Ammon's horn (tissue), 1 donor: ENCODE measurements around the gene NPPA.

ENCODE experiments used
- DNase-seq: peaks from one replicate; pipeline ENCODE4 v3.0.0-alpha.2; 2016; ENCODE audit warnings: low spot score

Gene NPPA

DNA sequence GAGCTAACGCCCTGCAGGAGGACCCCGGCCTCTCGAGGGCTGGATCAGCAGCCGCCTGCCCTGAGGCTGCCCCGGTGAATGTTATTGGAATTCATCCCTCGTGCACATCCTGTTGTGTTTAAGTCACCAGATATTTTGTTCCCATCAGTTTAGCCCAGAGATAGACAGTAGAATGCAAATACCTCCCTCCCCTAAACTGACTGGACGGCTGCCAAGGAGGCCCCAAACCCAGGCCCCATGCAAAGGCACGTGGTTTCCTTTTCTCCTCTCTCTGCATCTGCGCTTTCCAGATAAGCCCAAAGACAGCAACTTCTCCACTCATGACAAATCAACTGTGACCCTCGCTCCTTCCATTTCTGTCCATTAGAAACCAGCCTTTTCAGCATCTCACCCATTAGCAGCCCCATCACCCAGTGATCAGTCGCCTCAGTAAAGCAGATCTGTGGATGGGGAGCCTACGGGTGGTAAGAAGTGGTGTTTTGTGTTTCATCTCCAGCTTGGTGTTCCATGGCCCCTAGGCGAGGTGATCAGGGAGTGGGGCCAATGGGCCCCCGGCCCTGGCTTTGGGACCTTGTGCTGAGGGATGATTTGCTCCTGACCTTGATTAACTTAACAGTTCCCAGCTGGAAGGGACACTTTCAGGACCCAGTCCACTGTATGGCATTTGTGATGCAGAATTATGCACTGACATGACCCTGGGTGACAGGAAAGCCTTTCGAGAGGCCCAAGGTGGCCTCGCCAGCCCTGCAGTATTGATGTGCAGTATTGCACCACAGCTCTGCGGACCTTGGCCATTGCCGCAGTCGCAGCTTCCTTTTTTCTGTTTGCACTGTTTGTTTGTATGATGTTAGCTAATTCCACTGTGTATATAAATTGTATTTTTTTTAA is 5.2 kb downstream of the NPPA start:
- peak; percentile 26 for DNase-seq

DNA sequence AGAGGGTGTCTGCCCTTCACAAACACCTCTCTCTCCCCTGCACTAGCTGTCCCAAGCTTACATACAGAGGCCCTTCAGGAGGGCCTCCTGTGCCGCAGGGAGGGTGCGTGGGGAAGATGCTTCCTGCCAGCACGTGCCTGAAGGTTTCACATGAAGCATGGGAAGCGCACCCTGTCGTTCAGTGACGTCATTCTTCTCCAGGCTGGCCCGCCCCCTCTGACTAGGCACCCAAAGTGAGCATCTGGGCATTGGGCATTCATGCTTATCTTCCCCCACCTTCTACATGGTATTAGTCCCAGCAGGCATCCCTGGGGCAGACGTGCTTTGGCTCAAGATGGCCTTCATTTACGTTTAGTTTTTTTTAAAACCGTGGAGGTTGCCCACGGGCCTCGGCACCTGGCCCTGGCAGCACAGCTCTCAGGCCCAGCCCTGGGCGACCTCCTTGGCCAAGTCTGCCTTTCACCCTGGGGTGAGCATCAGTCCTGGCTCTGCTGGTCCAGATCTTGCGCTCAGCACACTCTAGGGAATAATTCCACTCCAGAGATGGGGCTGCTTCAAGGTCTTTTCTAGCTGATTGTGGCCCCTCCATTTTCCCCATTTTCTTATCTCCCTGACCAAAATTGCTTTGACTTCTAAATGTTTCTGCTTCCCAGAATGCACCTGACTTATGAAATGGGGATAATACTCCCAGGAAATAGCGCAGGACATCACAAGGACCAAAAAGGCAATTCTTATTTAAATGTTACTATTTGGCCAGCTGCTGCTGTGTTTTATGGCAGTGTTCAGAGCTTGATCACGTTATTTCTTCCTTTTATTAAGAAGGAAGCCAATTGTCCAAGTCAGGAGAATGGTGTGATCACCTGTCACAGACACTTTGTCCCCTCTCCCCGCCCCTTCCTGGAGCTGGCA is 6.1 kb downstream of the NPPA start:
- no peak for DNase-seq

- DNase-seq = no peak
Observed at GRCh38 chr1:11839727-11840705, 7.6 kb downstream of the NPPA start.

GRCh38 chr1:11838349-11839272 is 9.0 kb downstream of the NPPA start:
- DNase-seq = peak; percentile 86

DNA sequence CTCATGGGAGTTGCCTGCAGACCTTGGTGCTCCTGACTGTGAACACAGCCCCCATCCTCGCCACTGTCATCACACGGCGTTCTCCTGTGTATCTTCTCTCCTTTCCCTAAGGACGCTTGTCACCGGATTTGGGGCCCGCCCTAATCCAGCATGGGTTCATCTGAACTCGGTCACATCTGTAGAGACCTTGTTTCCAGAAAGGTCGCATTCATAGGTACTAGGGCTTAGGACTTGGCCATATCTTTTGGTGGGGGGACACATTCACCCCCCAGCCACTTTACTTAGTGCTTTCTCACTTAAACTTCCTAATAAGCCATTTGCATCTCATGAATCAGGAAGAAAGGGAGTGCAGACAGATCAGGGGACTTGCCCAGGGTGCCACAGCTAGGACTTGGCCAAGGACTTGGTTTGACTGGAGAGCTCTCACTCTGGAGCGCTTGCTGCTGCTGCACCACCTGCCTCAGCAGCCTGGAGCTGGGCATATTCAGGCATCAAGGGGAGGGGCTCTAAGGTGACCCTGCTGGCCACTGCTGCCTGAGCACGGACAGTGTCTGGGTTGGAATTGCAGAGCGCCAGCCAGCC is 9.7 kb downstream of the NPPA start:
- DNase-seq = no peak

GRCh38 chr1:11836955-11837766 is 10.4 kb downstream of the NPPA start:
- no peak for DNase-seq

DNA sequence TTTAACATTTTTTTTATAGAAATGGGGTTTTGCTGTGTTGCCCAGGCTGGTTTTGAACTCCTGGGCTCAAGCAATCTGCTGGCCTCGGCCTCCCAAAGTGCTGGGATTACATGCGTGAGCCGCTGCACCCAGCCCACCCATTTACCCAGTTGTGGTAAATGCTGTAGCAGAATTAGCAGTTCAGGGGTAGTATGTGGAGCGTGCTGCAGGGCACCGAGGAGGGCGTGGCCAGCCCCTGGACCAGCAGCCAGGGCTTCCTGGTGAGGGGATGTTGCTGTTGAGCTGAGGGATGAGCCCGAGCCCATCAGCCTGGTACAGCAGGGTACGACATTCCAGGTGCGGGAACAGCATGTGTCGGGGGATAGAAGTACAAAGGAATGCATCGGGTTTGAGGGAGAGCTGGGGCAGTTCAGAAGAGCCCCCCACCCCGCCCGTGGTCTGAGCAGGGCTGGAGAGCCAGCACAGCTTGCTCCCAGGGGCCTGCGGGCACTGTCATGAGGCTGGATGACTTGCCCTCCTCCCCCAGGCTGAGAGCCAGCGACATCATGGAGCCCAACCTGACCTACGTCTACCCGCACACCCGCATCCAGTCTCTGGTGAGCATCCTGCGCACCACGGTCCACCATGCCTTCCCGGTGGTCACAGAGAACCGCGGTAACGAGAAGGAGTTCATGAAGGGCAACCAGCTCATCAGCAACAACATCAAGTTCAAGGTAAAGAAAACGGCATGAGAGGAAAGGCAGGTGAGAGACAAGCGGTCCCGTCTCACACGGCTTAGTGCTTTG is 11.9 kb downstream of the NPPA start:
- no peak for DNase-seq

DNA sequence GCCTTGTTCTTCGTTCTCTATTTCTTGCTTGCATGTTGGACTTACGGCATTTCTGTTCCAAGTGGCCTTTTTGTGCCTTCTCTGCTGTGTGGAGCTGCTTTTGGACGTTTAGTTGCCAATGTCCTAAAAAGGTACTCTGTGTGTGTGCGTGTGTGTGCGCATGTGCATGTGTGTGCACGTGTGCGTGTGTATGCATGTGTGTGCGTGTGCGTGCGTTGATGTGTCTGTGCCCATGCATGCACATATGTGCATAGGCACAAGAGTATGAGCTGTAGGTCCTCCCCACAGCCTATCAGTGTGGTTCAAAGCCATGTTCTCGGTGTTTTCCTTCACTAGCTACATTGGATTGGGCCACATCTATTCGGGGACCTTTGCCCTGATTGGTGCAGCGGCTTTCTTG is 13.7 kb downstream of the NPPA start:
- no peak for DNase-seq

- DNase-seq = no peak
Observed at GRCh38 chr1:11833497-11833896, 14.1 kb downstream of the NPPA start.

DNA sequence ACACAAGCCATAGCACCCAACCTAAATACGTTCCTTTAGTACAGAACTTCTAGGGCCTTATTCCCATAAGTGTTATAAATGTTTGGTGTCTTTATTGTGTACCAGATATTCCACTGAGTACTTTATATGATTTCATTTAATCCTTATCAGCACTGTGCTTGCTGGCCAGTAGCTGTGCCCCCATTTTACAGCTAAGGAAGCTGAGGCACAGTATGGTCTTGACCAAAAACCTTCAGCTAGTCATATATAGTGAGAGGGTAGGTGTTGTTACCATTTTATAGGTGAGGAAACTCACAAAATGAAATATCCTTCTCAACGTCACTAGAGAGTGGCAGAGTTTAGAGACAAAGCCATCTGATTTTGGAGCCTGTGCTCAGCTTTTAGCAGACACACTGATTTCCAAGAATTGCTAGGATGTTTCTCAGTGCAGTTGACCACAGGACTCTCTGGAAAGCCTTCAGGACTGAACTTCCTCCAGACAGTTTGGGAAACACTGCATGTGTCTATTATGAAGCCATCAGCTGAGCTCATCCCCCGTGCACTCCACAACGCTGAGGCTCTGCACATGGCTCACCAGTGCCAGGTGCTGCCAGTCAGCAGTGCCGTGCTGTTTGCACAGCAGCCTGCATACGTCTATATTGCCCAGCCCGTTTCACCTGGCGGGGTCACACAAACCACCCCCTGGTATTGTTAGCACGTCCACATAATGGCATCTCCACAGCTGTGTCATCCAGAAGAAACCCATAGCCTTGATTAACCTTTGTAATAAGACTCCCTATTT is 15.4 kb downstream of the NPPA start:
- DNase-seq = no peak

DNA sequence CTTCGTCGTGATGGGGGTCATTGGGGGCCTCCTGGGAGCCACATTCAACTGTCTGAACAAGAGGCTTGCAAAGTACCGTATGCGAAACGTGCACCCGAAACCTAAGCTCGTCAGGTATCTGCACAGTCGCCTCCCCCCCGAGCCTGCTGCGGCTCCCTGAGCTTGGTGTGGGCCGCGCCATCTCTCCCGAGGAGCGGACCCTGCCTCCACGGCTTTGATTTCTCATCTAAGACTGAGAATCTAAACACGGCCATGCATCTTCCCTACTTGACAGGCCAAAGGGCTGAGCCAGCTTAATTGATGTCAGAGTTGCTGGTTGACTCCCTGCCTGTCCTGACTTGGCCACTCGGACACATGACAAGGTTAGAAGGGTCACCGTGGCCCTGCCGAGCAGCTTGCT is 19.1 kb downstream of the NPPA start:
- no peak for DNase-seq

GRCh38 chr1:11826946-11827345 is 20.6 kb downstream of the NPPA start:
- no peak for DNase-seq

DNA sequence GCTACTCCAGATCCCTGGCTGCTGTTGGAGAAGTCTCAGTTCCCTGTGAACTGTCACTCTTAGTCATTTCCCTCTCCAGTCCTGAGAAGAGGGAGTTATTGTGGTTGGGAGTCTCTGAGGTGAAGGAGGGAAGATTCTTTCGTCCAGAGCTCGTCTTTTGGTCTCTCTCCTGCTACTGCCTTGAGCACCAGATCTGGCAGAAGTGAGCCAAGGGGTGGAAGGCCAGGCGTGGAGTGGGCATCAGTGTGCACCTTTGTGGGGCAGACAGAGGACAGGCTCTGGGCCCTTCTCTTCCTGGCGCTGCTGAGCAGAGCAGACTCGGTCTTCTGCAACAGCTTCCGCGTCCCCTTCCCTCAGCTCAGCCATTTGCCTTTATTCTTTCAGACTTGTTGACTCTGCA is 22.5 kb downstream of the NPPA start:
- DNase-seq = no peak

- DNase-seq = no peak
Observed at GRCh38 chr1:11823366-11824137, 24.0 kb downstream of the NPPA start.

DNA sequence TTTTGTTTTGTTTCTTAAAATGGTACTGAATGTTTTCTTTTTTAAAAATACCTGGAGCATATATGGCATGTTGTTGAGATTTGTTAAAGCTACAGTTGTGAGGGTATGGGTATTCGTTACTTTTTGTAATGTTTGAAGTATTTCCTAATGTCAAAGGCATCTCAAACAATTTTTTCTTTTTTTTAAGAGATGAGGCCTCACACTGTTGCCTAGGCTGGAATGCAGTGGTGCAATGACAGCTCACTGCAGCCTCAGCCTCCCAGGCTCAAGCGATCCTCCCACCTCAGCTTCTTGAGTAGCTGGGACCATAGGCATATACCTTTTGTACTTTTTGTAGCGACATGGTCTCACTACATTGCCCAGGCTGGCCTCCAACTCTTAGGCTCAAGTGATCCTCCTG is 25.5 kb downstream of the NPPA start:
- no peak for DNase-seq

GRCh38 chr1:11817192-11817591 is 30.4 kb downstream of the NPPA start:
- DNase-seq = no peak

- DNase-seq = no peak
Observed at GRCh38 chr1:11813021-11813420, 34.6 kb downstream of the NPPA start.
